Measurements from ENCODE around the gene SUGCT.

Gene SUGCT

DNA sequence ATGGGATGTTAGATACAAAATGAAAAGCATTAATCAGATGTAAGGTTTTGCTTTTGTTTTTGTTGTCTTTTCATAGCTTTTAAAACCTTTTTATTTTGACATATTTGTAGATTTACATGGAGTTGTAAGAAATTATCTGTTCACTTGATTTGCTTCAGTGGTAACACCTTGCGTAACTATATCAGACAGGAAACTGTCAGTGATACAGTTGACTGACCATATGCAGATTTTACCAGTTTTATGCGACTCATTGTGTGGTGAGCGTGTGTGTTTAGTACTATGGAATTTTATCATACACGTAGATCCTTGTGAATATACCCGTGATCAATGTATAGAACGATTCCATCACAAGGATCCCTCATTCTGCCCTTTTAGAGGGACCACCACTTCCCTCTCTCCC is 701.4 kb downstream of the SUGCT start:
- no peak for DNase-seq
- intact Hi-C loops (cut with DNase I), result no loop called here

DNA sequence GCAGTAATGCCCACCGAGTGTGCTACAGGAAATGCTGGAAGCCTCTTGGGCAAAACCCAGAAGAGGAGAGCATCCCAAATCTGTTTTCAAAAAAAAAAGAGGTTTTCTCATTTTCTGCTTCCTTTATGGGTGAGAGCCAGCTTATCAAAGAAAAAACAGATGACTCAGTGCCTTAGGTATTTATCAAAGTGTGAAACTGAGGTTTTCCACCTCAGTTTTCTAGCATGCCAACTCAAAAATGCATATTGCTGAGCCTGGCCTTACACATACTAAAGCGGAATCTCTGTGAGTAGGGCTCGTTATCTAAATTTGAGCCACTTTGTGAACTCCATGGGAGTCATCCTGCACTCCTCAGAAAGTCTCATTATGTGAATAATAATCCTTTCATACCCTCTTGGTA is 705.1 kb downstream of the SUGCT start:
- intact Hi-C loops (cut with DNase I), result no loop called here
- no peak for DNase-seq

DNA sequence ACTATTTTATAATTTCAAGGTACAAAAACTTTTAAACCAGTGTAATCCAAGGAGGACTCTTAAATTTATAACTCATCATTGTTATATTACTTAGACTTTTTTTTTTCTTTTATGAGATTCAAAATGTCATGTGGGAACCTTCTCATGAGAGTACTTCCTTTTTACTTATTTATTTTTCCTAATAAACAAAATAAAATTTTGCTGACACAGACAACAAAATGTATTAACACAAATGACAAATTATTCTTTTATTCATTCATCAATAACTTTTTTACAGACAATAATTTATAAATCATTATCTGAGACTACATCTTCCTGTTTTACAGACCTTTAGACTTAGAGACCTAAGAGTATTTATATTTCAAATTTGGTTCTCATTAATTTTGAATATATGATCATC is 706.2 kb downstream of the SUGCT start:
- no peak for DNase-seq
- intact Hi-C loops (cut with DNase I), result no loop called here

DNA sequence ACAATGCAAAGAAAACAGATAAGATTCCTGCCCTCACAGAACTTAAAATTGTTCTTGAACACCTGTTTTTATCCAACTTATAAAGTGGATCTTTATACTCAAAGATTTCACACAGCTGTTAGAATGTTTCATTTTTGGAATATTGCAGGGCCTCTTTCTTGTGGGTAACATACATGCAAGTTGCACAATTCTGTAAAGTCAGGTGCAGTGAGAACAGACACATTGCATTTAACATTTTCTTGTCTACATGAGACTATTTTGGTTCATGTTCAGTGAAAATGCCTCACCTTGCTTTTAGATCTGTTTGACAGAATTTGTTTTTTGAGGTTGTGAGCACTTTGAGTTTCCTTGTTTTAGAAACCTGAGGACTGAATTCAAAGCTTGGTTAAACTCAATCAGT is 707.8 kb downstream of the SUGCT start:
- intact Hi-C loops (cut with DNase I), result no loop called here
- no peak for DNase-seq

DNA sequence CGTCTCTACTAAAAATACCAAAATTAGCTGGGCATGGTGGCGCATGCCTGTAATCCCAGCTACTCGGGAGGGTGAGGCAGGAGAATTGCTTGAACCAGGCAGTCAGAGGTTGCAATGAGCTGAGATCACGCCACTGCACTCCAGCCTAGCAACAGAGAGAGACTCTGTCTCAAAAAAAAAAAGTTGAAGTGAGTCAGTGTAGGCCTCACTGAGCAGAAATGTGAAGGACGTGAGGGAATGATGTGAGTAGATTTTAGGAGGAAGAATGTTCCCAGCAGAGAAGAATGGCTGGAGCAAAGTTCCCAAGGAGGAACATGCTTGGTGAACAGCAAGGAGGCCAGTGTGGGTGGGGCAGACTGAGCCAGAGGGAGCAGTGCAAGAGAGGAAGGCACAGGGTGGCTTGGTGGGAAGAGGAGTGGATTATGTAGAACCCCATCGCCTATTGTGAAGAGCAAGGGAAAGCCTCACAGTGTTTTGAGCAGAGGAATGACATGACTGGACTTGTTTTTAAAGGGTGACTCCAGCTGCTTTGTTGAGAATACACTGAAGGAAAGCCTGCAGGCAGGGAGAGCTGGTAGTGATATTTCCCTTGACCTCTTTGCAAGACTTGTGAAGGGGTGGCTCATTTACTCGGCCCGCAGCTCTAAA is 708.7 kb downstream of the SUGCT start:
- intact Hi-C loops (cut with DNase I), result no loop called here
- DNase-seq, result no peak

DNA sequence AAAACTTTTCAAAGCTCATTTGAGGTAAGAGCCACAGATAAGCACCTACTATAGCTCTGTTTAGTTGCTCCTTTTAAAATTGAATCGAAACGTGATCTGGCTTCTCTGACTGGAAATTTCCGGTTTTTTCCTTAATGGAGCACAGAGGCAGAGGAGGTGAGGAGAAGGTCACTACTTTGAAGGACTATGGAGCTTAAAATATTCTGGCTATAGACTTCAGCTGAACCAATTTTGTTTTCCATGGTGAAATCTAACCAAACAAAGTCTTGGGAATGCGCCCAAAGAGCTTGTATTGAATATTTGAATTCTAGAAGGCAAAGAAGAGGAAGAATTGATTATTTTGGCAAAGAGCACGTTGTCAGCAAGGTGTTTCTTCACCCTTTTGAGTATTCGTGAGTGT is 711.1 kb downstream of the SUGCT start:
- DNase-seq, result no peak
- intact Hi-C loops (cut with DNase I), result no loop called here

DNA sequence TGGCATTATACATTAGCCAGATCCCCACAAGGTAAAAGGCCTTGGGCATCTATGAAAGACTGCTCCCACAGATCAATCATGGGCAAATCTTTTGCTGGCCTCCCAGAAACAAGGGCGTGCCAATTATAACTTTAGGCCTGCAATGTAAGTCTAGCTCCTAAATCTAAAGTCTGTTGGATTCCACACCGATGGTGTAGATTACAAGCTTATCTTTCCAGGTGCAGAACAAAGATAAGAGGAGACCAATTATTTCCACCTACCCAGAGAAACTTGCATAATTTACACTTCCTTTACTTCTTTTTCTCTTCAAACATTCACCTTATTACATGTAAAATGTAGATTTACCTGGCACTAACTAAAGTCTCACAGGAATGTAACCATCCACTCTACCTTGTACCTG is 713.1 kb downstream of the SUGCT start:
- no peak for DNase-seq
- intact Hi-C loops (cut with DNase I), result no loop called here

DNA sequence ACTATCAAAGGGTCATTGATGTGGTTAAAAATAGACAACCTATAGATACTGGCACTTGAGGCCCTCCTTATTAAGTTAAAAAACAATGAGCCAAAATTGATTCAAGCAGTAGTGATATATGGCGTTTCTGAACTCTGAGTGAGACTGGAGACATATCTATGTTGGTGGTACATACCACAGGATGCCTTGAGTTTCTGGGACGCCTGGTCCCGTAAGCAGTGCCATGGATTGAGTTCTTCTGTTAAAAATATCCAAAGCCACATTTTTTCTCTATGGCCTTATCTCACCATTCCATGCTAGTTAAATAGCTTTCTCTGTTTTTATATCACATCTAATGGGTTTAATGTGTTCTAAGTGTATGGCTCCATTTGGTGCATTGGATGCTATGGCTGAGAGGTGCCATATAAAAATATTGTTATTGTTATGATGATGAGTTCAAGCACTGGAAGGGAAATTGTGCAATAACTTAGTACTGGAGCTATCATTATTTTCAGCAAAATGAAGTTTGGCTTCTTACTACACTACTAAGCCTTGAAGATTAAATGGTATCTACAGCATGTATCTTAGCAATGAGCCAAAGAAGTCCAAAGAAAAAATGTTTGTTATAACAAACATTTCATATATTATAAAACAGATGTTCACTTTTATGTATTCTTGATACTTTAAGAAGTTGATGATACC is 713.9 kb downstream of the SUGCT start:
- intact Hi-C loops (cut with DNase I), result no loop called here
- no peak for DNase-seq

DNA sequence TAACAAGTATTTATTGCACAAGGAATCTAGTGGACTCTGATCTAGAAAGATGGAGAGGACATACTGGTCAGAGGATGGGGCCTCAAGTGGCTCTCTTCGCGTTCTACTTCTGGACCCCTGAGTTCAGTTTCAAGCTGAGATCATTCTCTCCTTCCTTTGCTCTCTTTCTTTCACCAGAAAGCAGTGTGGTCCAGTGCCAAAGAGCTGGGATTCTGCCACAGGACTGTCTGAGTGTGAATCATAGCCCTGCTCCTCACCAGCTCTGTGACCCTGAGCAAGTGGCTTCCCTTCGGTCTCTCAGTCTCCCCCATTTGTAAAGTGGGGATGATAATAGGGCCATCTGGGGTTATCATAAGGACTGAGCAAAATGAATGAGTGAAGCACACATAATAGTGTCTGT is 715.2 kb downstream of the SUGCT start:
- intact Hi-C loops (cut with DNase I), result no loop called here
- no peak for DNase-seq

DNA sequence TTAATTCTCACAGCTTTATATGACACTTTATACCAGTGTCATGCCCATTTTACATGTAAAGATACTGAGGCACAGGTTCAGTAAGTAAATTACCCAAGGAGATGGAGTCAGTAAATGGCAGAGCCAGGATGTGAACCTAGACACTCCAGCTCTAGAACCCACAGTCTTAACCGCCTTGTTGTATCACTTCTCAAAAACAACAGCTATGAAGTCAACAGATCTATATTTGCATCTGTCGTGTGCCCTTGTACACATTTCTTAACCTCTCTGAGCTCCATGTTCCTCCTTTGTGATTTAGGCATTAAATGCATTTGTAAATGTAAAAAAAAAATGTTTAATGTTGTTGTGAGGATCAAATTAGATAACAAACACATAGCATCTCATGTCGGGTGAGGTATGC is 716.2 kb downstream of the SUGCT start:
- intact Hi-C loops (cut with DNase I), result no loop called here
- no peak for DNase-seq

DNA sequence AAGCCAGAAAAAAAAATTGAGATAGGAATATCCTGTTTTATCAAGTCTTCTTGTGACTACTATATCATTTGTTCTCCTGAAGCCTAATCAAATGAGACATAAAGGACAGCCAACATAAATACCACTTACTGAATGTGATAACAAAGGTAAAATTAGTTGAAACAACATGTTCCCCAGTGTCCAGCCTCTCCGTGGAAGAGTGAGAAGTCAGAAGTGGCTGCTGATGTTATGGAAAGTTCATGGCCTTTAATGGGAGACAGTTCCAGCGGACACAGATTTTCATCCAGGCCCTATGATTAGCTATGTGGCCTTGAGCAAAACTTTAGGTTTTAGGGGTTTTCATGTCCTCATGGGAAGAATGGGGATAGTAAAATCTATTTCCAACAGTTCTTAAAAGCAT is 724.3 kb downstream of the SUGCT start:
- intact Hi-C loops (cut with DNase I), result no loop called here
- no peak for DNase-seq

DNA sequence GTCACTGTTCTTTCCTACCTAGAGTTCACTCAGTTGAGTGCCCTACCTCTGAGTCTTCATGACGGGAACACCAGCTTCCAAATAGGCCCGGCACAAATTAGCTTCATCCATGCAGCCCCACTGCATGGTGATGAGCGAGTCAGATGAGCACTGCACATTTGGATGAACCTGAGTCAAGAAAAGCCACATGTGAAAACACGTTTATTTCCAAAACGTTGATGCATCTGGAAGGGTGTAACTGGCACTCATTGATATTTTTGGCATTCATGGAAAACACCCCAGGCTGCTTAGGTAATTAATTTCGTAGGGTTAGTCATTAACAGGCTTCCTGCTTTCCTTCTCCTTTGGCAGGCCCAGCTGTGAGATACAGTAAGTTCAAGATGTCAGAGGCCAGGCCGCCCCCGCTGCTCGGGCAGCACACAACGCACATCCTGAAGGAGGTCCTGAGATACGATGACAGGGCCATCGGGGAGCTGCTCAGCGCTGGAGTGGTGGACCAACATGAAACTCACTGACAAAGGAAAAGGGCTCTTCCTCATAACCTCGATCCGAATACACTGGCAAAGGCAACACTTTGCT is 725.2 kb downstream of the SUGCT start:
- DNase-seq, result no peak
- intact Hi-C loops (cut with DNase I), result no loop called here

DNA sequence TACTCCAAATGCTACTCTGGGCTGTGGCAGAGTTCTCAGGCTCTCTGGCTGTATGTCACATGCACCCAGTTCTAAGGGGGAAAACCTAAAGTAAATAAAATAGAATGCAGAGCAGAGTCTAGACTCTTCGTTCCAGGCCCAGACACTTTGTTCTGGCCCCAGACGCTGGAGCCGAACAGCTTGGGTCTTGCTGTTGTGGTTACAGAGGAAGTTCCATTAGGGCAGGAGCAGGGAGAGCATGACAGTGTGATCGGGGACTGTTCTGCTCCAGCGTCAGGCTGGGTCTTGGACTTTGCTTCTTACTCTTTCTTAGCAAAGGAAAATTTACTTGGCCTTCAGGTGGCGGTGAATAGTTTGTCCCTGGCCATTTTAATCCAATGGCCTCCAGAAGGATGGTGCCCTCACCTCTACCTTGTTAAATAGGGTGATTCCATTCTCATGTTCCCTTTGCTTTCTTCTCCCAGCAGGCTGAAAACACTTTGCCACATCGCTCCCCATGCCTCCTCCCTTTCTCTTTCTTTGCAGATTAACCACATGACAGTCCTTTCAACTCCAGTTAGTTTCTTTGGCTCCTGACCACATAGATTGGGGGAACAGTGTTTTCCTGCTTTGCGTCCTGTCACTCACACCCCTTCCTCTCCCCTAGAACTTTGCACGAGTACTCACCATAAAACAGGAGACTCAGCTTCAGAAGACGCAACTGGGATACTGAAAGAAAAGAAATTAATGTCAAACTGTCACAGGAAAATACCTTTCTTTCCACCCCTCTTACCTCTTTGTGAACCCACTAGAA is 730.8 kb downstream of the SUGCT start:
- intact Hi-C loops (cut with DNase I), result no loop called here
- no peak for DNase-seq

DNA sequence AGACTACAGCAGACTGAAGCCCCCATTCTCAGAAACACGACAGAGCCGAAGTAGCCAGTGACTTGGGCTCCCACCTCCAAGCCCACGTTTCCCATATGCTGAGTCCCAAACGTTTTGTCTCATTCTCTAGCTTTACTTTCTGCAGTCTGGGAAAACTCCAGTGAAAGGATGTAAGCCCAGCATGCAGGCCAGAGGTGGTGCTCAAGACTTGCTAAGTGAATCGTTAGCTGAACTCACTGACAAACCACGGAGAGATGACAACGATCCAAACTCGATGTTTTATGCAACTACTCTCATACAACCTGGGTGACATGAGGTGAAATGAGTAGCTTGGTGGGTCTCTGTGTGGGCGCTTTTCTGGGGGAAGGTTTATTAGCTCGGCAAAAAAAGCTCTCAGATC is 731.8 kb downstream of the SUGCT start:
- DNase-seq, result peak in 10 of 42 donors; percentile 4 to 52 (median 20)
- intact Hi-C loops (cut with DNase I), result no loop called here

DNA sequence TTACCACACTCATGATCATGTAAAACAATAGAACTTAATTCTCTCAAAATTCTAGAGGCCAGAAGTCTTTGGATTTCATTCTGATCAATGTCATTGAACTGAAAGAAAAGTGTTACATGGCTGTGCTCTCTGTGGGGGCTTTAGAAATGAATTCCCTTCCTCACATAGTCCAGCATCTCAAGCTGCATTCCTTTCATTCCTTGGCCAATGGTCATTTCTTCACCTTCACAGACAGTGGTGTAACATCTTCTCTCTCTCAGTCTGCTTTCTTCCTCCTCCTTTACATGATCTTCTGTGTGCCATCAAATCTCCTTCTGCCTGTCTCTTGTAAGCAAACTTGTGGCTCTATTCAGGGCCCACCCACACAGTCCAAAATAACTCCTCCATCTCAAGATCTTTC is 735.3 kb downstream of the SUGCT start:
- no peak for DNase-seq
- intact Hi-C loops (cut with DNase I), result no loop called here

DNA sequence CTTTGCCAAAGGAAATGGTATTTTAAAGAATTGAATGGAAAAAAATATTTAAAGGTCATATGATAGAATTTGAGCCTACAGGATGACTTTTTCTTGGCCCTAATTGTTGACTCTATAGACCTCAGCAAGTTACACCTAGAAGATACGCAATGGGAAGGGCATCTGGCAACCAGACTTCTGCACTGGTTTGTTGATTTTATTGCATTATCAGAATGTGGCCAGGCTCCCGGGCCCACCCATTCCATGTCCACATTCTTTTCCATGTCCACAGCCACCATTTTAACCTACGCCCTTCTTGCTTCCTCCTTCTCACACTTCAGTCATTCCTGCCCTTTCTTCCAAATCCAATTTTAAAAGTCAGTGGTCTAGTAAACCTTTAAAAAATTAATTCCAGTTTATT is 738.4 kb downstream of the SUGCT start:
- DNase-seq, result no peak
- intact Hi-C loops (cut with DNase I), result no loop called here

DNA sequence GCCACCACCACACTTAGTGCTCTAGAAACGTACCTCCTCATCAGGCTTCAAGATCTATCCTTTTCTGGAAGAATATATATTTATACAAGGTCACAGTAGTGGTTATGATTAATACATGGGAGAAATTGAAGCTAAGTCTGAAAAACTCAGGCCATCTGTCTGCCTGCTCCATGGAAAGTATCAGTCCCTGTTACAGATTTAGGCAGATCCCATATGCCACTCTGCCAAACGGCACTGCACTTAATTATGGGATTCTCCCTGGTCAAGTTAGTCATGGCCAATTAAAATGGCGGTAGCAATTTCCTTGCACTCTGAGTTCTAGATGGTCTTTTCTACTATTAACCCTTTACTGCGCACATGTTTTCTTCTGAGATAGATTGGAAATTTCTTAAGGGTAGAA is 740.0 kb downstream of the SUGCT start:
- DNase-seq, result no peak
- intact Hi-C loops (cut with DNase I), result no loop called here

DNA sequence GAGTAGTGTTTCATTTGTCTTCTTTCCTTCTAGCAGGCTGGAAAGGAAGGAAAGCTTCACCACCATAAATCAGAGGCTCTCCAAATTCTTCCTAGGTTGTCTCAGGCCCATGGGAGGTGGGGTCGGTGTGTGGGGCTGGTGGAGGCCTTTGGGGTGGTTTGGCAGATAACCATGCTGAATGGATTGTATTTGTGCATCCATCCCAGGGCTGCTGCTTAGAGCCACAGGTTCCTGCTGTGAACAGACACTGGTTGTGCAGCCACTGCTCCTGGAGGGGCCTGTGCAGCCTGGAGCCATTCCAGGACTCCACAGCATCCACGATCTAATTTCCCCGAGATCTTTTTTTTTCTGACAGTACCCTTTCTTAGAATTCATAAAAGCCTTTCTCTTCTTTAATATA is 741.8 kb downstream of the SUGCT start:
- intact Hi-C loops (cut with DNase I), result no loop called here
- DNase-seq, result no peak

DNA sequence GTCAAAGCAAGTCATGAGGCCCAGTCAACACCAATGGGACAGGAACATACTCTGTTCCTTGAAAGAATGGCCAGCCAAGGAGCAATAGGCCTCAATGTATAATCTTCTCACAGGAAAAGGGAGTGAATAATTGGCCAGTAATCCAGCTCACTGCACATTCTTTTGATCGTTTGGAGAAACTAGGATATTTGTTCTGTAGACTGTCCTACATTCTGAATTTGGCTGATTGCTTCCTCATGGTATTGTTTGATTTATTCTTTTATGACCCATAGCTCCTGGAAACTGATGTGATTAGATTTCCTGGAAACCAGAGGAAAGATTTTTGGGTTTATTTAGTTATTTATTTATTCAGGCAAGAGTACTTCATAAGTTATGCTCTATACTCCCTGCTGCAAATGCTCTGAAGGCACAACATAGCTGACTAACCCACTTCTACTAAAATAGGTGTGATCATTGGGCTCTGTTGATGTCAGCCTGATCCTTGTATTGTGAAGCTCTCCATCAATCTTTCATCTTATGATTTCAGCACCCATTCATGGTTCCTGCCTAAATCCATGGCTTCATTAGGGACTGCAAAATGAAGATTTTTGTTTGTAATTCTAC is 745.2 kb downstream of the SUGCT start:
- intact Hi-C loops (cut with DNase I), result no loop called here
- no peak for DNase-seq

DNA sequence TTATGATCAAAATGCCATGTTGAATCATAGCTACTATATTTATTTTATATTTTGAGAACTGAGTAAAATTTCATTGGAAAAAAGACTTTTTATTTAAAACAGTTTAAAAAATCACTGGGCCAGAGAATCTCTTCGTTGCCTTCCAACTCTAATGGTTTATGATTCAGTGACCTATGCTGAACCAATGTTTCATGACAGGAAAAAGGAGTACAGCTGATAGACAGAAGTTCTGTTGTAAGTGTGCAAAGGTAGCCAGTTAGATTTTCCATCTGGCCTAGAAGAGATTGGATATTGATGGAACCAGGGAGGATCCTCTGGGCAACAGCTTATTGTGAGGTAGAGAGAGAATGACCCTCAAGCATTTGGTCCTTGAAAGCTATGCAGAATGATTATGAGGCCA is 745.8 kb downstream of the SUGCT start:
- DNase-seq, result no peak
- intact Hi-C loops (cut with DNase I), result no loop called here
